HEK293 (cell line): ENCODE measurements around the gene HSPA14.

ENCODE experiments used
- CTCF ChIA-PET: fragments of 350-600 bp; formaldehyde crosslinking; extraction: SDS; loops from one replicate; lab custom pipeline; 2021; ENCODE audit warnings: antibody characterized with exemption; lab: Yijun Ruan, JAX
- POLR2A ChIA-PET: fragments of 300-600 bp; formaldehyde crosslinking; extraction: SDS; loops from one replicate; lab custom pipeline; 2020; ENCODE audit warnings: antibody characterized with exemption, inconsistent platforms; lab: Yijun Ruan, JAX
- H3K27ac ChIP-seq: fragments of 200-500 bp; sonication (Bioruptor generic); 2 replicates; pipeline ENCODE4 v1.5.1; 2014; ENCODE audit warnings: low read depth, low read length, control low read depth, inconsistent platforms; ENCODE audit errors: extremely low read depth
- H3K36me3 ChIP-seq, 2 experiments: fragments of 200-500 bp in 1 of 2; sonication (Bioruptor generic) in 1 of 2; 1 replicate in 1 of 2; 2 replicates in 1 of 2; pipeline ENCODE4 v1.5.1; 2014 to 2017; ENCODE audit warnings: inconsistent platforms in 2 of 2, low read length in 2 of 2; ENCODE audit not compliant: control insufficient read depth in 2 of 2, insufficient read depth in 1 of 2
- H3K4me1 ChIP-seq: fragments of 200-500 bp; sonication (Bioruptor generic); 2 replicates; pipeline ENCODE4 v1.5.1; 2014; ENCODE audit warnings: mild to moderate bottlenecking, low read length, inconsistent platforms; ENCODE audit not compliant: control insufficient read depth, insufficient read depth
- H3K4me3 ChIP-seq: 2 replicates; pipeline ENCODE4 v1.5.1; 2011; ENCODE audit warnings: low read depth, mild to moderate bottlenecking, control low read depth, low read length, moderate library complexity
- H3K9me3 ChIP-seq: fragments of 200-500 bp; sonication (Bioruptor generic); 2 replicates; pipeline ENCODE4 v1.5.1; 2014; ENCODE audit warnings: low read depth, low read length, inconsistent platforms; ENCODE audit not compliant: control insufficient read depth, insufficient read depth
- INSM2 ChIP-seq: fragments of 450-650 bp; formaldehyde crosslinking; IDR thresholded peaks from 2 replicates; pipeline ENCODE4 v1.5.1; 2016; ENCODE audit warnings: missing biosample characterization, missing genetic modification characterization
- MZF1 ChIP-seq: fragments of 450-650 bp; formaldehyde crosslinking; IDR thresholded peaks from 2 replicates; pipeline ENCODE4 v1.5.1; 2017; ENCODE audit warnings: missing biosample characterization, missing genetic modification characterization, borderline replicate concordance
- ZBTB49 ChIP-seq: fragments of 450-650 bp; formaldehyde crosslinking; IDR thresholded peaks from 2 replicates; pipeline ENCODE4 v1.5.1; 2016; ENCODE audit warnings: missing biosample characterization, missing genetic modification characterization, low read depth
- ZFP69B ChIP-seq: fragments of 450-650 bp; formaldehyde crosslinking; IDR thresholded peaks from 2 replicates; pipeline ENCODE4 v1.5.1; 2016; ENCODE audit warnings: missing biosample characterization, missing genetic modification characterization
- ZNF155 ChIP-seq: fragments of 450-650 bp; formaldehyde crosslinking; IDR thresholded peaks from 2 replicates; pipeline ENCODE4 v1.5.1; 2016; ENCODE audit warnings: missing biosample characterization, missing genetic modification characterization
- ZNF23 ChIP-seq: fragments of 450-650 bp; formaldehyde crosslinking; IDR thresholded peaks from 2 replicates; pipeline ENCODE4 v1.5.1; 2016; ENCODE audit warnings: missing biosample characterization, missing genetic modification characterization, borderline replicate concordance
- ZNF24 ChIP-seq: fragments of 450-650 bp; formaldehyde crosslinking; IDR thresholded peaks from 2 replicates; pipeline ENCODE4 v1.5.1; 2016; ENCODE audit warnings: missing biosample characterization, missing genetic modification characterization
- ZNF529 ChIP-seq: fragments of 450-650 bp; formaldehyde crosslinking; IDR thresholded peaks from 2 replicates; pipeline ENCODE4 v1.5.1; 2017; ENCODE audit warnings: missing genetic modification characterization, missing biosample characterization; ENCODE audit not compliant: insufficient replicate concordance
- ZNF626 ChIP-seq: fragments of 450-650 bp; sonication (Bioruptor Pico); formaldehyde crosslinking; IDR thresholded peaks from 2 replicates; pipeline ENCODE4 v1.5.1; 2018; ENCODE audit warnings: missing biosample characterization, missing genetic modification characterization, inconsistent platforms
- ZNF654 ChIP-seq: fragments of 450-650 bp; formaldehyde crosslinking; IDR thresholded peaks from 2 replicates; pipeline ENCODE4 v1.5.1; 2016; ENCODE audit warnings: low read depth, missing biosample characterization, missing genetic modification characterization
- ZNF776 ChIP-seq: fragments of 450-650 bp; formaldehyde crosslinking; IDR thresholded peaks from 2 replicates; pipeline ENCODE4 v1.5.0; 2017; ENCODE audit warnings: missing biosample characterization, missing genetic modification characterization, borderline replicate concordance
- TF ChIP-seq, protein P1 (sequence below): fragments of 450-650 bp; formaldehyde crosslinking; IDR thresholded peaks from 2 replicates; pipeline ENCODE4 v1.5.1; 2017; ENCODE audit warnings: missing biosample characterization, mild to moderate bottlenecking, missing genetic modification characterization, moderate library complexity

HSPA14 gene

GRCh38 chr10:14918964-14919363, 80.9 kb downstream of the HSPA14 start:
- Histone ChIP-seq H3K9me3 (no peaks in the 10 kb centered on the region), H3K4me3 (no peak overlapping the region)
- TF ChIP-seq ZNF626 (tag by site-specific recombination) = no peak
- TF ChIP-seq INSM2 (tag by site-specific recombination) = no peak
- TF ChIP-seq ZNF155 (tag by site-specific recombination) = no peak
- no peak for TF ChIP-seq ZNF24
- TF ChIP-seq MZF1 (tag by site-specific recombination) = no peak
- no peak for TF ChIP-seq ZNF529 (tag by site-specific recombination)
- no peak for TF ChIP-seq ZNF23 (tag by site-specific recombination)
- no peak for TF ChIP-seq ZBTB49
- TF ChIP-seq, protein P1, sequence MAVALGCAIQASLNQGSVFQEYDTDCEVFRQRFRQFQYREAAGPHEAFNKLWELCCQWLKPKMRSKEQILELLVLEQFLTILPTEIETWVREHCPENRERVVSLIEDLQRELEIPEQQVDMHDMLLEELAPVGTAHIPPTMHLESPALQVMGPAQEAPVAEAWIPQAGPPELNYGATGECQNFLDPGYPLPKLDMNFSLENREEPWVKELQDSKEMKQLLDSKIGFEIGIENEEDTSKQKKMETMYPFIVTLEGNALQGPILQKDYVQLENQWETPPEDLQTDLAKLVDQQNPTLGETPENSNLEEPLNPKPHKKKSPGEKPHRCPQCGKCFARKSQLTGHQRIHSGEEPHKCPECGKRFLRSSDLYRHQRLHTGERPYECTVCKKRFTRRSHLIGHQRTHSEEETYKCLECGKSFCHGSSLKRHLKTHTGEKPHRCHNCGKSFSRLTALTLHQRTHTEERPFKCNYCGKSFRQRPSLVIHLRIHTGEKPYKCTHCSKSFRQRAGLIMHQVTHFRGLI (tag by site-specific recombination) = no peak
- TF ChIP-seq ZNF776 (tag by site-specific recombination) = no peak
- TF ChIP-seq ZNF654 (tag by site-specific recombination) = no peak
- no peak for TF ChIP-seq ZFP69B (tag by site-specific recombination)
- TF ChIP-seq, all 188 proteins: peak for 0
- Histone ChIP-seq H3K4me1 (no peaks in the 10 kb centered on the region), H3K36me3 (peaks cover 30 to 86% of the 10 kb centered on the region in 2 experiments), H3K27ac (no peak overlapping the region)
- CTCF ChIA-PET = no interaction called here
- POLR2A ChIA-PET = no interaction called here
